Esophagus muscularis mucosa (tissue), 4 donors: ENCODE results near the gene APP.

ENCODE experiments used
- EP300 ChIP-seq: sonication (generic); formaldehyde crosslinking; IDR thresholded peaks from one replicate; pipeline ENCODE4 v1.6.1; 2017; ENCODE audit warnings: antibody characterized with exemption
- POLR2A ChIP-seq: fragments of 450-650 bp; IDR thresholded peaks from one replicate; pipeline ENCODE4 v1.6.1; 2017; ENCODE audit warnings: antibody characterized with exemption, moderate library complexity, mild to moderate bottlenecking, low read depth
- TF ChIP-seq, protein P1 (sequence below), 3 experiments: fragments of 200-600 bp in 2 of 3; fragments of 450-650 bp in 1 of 3; sonication (generic) in 2 of 3; IDR thresholded peaks; one replicate each; pipeline ENCODE4 v1.5.1; 2017 to 2019; ENCODE audit warnings: antibody characterized with exemption in 3 of 3, mild to moderate bottlenecking in 2 of 3, moderate library complexity in 1 of 3

DNA sequence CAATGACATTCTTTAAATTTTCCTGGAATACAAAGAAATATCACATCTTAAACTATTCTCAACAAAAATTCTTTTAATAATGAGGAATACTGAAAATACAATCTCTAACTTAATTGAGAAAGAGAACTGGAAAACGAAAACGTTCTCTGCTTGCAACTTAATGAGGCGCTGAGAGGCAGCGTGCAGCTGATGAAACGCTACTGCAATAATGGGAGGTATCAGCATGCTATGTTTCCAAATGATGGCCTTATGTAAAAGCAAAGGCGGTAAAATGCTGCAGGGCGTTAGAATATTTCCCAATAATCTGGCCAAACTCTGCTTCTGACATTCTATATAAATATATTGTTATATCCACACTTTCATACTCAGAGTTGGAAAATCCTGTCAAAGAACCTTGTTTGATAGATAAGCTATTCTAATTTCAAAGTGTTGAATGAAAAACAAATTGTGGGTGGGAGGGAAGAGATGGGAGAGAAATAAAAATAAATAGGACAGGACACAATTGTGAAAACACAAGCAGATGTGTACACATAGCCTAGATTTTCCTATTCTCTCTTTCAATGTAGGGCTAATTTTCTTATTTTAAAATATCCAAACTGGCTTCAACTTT, 70.9 kb downstream of the APP start:
- TF ChIP-seq POLR2A = no peak
- no peak for TF ChIP-seq EP300
- TF ChIP-seq, protein P1, sequence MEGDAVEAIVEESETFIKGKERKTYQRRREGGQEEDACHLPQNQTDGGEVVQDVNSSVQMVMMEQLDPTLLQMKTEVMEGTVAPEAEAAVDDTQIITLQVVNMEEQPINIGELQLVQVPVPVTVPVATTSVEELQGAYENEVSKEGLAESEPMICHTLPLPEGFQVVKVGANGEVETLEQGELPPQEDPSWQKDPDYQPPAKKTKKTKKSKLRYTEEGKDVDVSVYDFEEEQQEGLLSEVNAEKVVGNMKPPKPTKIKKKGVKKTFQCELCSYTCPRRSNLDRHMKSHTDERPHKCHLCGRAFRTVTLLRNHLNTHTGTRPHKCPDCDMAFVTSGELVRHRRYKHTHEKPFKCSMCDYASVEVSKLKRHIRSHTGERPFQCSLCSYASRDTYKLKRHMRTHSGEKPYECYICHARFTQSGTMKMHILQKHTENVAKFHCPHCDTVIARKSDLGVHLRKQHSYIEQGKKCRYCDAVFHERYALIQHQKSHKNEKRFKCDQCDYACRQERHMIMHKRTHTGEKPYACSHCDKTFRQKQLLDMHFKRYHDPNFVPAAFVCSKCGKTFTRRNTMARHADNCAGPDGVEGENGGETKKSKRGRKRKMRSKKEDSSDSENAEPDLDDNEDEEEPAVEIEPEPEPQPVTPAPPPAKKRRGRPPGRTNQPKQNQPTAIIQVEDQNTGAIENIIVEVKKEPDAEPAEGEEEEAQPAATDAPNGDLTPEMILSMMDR (IDR thresholded peaks at IDR 0.05) = no peak
